Smooth muscle cell (in vitro differentiated cells): ENCODE results near the gene OR6N1. TPM values are rescaled to one million over a fixed set of nuclear protein-coding genes. Genes with fewer than 3 reads are reported as not detected.

Experiments
- DNase-seq: peaks from one replicate; lab custom pipeline; 2025; ENCODE audit not compliant: unreplicated experiment; lab: John Stamatoyannopoulos, UW
- H2AFZ ChIP-seq: fragments of 200-600 bp; sonication (generic); 2 replicates; pipeline ENCODE4 v1.6.0; 2016; ENCODE audit warnings: antibody characterized with exemption, low read depth, mild to moderate bottlenecking
- H3F3A ChIP-seq: fragments of 200-600 bp; sonication (generic); 2 replicates; pipeline ENCODE4 v1.6.0; 2017; ENCODE audit warnings: antibody characterized with exemption, low read depth
- H3K27ac ChIP-seq: fragments of 200-600 bp; sonication (generic); 2 replicates; pipeline ENCODE4 v1.5.1; 2016; ENCODE audit warnings: low read depth, mild to moderate bottlenecking
- H3K27me3 ChIP-seq: fragments of 200-600 bp; sonication (generic); 2 replicates; pipeline ENCODE4 v1.6.1; 2016; ENCODE audit warnings: low read depth, mild to moderate bottlenecking
- H3K36me3 ChIP-seq: fragments of 200-600 bp; sonication (generic); 2 replicates; pipeline ENCODE4 v1.5.1; 2016; ENCODE audit warnings: low read depth
- H3K4me1 ChIP-seq: fragments of 200-600 bp; sonication (generic); 2 replicates; pipeline ENCODE4 v1.5.1; 2016; ENCODE audit warnings: low read depth
- H3K4me2 ChIP-seq: fragments of 200-600 bp; sonication (generic); 2 replicates; pipeline ENCODE4 v1.6.0; 2016; ENCODE audit warnings: mild to moderate bottlenecking
- H3K4me3 ChIP-seq: fragments of 200-600 bp; sonication (generic); 2 replicates; pipeline ENCODE4 v1.5.1; 2016; ENCODE audit warnings: mild to moderate bottlenecking
- H3K79me2 ChIP-seq: fragments of 200-600 bp; sonication (generic); 2 replicates; pipeline ENCODE4 v1.6.0; 2016; ENCODE audit warnings: low read depth, mild to moderate bottlenecking
- H3K9ac ChIP-seq: fragments of 200-600 bp; sonication (generic); 2 replicates; pipeline ENCODE4 v1.6.0; 2016; ENCODE audit warnings: low read depth
- H3K9me3 ChIP-seq: fragments of 200-600 bp; sonication (generic); replicated peaks from 2 replicates; pipeline ENCODE4 v1.5.1; 2016; ENCODE audit warnings: low read depth
- H4K20me1 ChIP-seq: fragments of 200-600 bp; sonication (generic); 2 replicates; pipeline ENCODE4 v1.6.0; 2016; ENCODE audit warnings: low read depth
- CTCF ChIP-seq: fragments of 200-600 bp; sonication (generic); IDR thresholded peaks from 2 replicates; pipeline ENCODE4 v1.5.1; 2017; ENCODE audit warnings: borderline replicate concordance, mild to moderate bottlenecking, antibody characterized with exemption; ENCODE audit not compliant: insufficient read depth, poor library complexity, severe bottlenecking
- WGBS: methylation state at CpG from one replicate; pipeline ENCODE4 v1.1.7; 2016; ENCODE audit warnings: low lambda C conversion rate; 5-methylcytosine and 5-hydroxymethylcytosine counted together
- polyA plus RNA-seq: library from polyadenylated mRNA; unstranded; fragments of >200 nt; fragmentation: Nextera tagmentation; extraction: Ambion mirVana; gene quantifications from 2 replicates; pipeline ENCODE4 v1.2.1, GENCODE V29; 2016
- total RNA-seq: library from RNA; depleted of rRNA; stranded (reverse); fragments of >200 nt; gene quantifications from 2 replicates; pipeline ENCODE4 v1.2.3, GENCODE V29; 2014

The OR6N1 gene
- total and polyA plus RNA-seq, 2 experiments from 2014 or later: not detected

- Histone ChIP-seq H3K27me3 (no peaks in the 10 kb centered on the region), H3K36me3 (no peaks in the 10 kb centered on the region), H3K27ac (no peak overlapping the region), H3K9ac (no peak overlapping the region), H4K20me1 (no peaks in the 10 kb centered on the region), H3K4me1 (peaks cover 12% of the 10 kb centered on the region), H3K79me2 (no peaks in the 10 kb centered on the region), H2AFZ (no peak overlapping the region), H3F3A (no peaks in the 10 kb centered on the region), H3K4me3 (no peak overlapping the region), H3K9me3 (no peaks in the 10 kb centered on the region), H3K4me2 (no peak overlapping the region)
- 73% methylated on average over 2 of the region's 2 CpGs for WGBS
- DNase-seq: no peak
- TF ChIP-seq CTCF: no peak
Measured at GRCh38 chr1:158732524-158732923, 39.5 kb downstream of the OR6N1 start.

- no peak overlapping the region for H3K4me3 ChIP-seq
- H3K27me3 ChIP-seq: no peaks in the 10 kb centered on the region
- H3K9ac ChIP-seq: no peak overlapping the region
- H3F3A ChIP-seq: no peaks in the 10 kb centered on the region
- no peak overlapping the region for H2AFZ ChIP-seq
- H3K79me2 ChIP-seq: no peaks in the 10 kb centered on the region
- no peaks in the 10 kb centered on the region for H4K20me1 ChIP-seq
- peaks cover 12% of the 10 kb centered on the region for H3K4me1 ChIP-seq
- 84% methylated on average over 4 of the region's 4 CpGs for WGBS
- H3K9me3 ChIP-seq: no peaks in the 10 kb centered on the region
- no peak overlapping the region for H3K27ac ChIP-seq
- H3K4me2 ChIP-seq: no peak overlapping the region
- H3K36me3 ChIP-seq: no peaks in the 10 kb centered on the region
- no peak for DNase-seq
- TF ChIP-seq CTCF: no peak
Measured at GRCh38 chr1:158731707-158732106, 40.3 kb downstream of the OR6N1 start.

- H3F3A ChIP-seq: no peaks in the 10 kb centered on the region
- TF ChIP-seq CTCF: no peak
- WGBS: 94% methylated on average over 4 of the region's 4 CpGs
- no peak overlapping the region for H3K9ac ChIP-seq
- no peaks in the 10 kb centered on the region for H4K20me1 ChIP-seq
- H3K4me2 ChIP-seq: peak overlapping the region; percentile 1
- no peak overlapping the region for H3K27ac ChIP-seq
- no peak for DNase-seq
- H3K27me3 ChIP-seq: no peaks in the 10 kb centered on the region
- H3K4me1 ChIP-seq: peaks cover 5% of the 10 kb centered on the region
- H3K4me3 ChIP-seq: no peak overlapping the region
- no peak overlapping the region for H2AFZ ChIP-seq
- no peaks in the 10 kb centered on the region for H3K36me3 ChIP-seq
- H3K9me3 ChIP-seq: no peaks in the 10 kb centered on the region
- H3K79me2 ChIP-seq: no peaks in the 10 kb centered on the region
Measured at GRCh38 chr1:158730453-158730852, 41.5 kb downstream of the OR6N1 start.

- H3K9me3 ChIP-seq: no peaks in the 10 kb centered on the region
- DNase-seq: no peak
- H3K79me2 ChIP-seq: no peaks in the 10 kb centered on the region
- no peaks in the 10 kb centered on the region for H3K4me1 ChIP-seq
- TF ChIP-seq CTCF: no peak
- no peaks in the 10 kb centered on the region for H3K27me3 ChIP-seq
- peak overlapping the region; percentile 43 for H2AFZ ChIP-seq
- no peak overlapping the region for H3K9ac ChIP-seq
- H3K4me2 ChIP-seq: no peak overlapping the region
- no peak overlapping the region for H3K4me3 ChIP-seq
- H3F3A ChIP-seq: no peaks in the 10 kb centered on the region
- no peak overlapping the region for H3K27ac ChIP-seq
- H4K20me1 ChIP-seq: no peaks in the 10 kb centered on the region
- no peaks in the 10 kb centered on the region for H3K36me3 ChIP-seq
- WGBS: 71% methylated on average over 3 of the region's 3 CpGs
Measured at GRCh38 chr1:158728510-158729225, 43.3 kb downstream of the OR6N1 start.
